Glutamatergic neuron (in vitro differentiated cells): ENCODE data around the gene ARGLU1. TPM values are rescaled to one million over a fixed set of nuclear protein-coding genes. Genes with fewer than 3 reads are reported as not detected.

Experiments used
- DNase-seq: peaks from one replicate; pipeline ENCODE4 v3.0.0; 2022
- H3K27ac Mint-ChIP-seq: one replicate; pipeline ENCODE4 v1.8.0; 2020; ENCODE audit warnings: mild to moderate bottlenecking, mixed read lengths, inconsistent platforms; ENCODE audit not compliant: unreplicated experiment
- H3K27me3 Mint-ChIP-seq: one replicate; pipeline ENCODE4 v1.8.0; 2020; ENCODE audit warnings: mild to moderate bottlenecking, moderate library complexity, mixed read lengths, inconsistent platforms; ENCODE audit not compliant: unreplicated experiment
- H3K36me3 Mint-ChIP-seq: one replicate; pipeline ENCODE4 v1.8.0; 2020; ENCODE audit warnings: mild to moderate bottlenecking, mixed read lengths, inconsistent platforms; ENCODE audit not compliant: unreplicated experiment
- H3K4me1 Mint-ChIP-seq: one replicate; pipeline ENCODE4 v1.8.0; 2020; ENCODE audit warnings: mild to moderate bottlenecking, low read depth, mixed read lengths, inconsistent platforms; ENCODE audit not compliant: unreplicated experiment
- H3K4me3 Mint-ChIP-seq: one replicate; pipeline ENCODE4 v1.8.0; 2020; ENCODE audit warnings: mild to moderate bottlenecking, mixed read lengths, inconsistent platforms; ENCODE audit not compliant: unreplicated experiment
- H3K9me3 Mint-ChIP-seq: one replicate; pipeline ENCODE4 v1.8.0; 2020; ENCODE audit warnings: mild to moderate bottlenecking, moderate library complexity, mixed read lengths, inconsistent platforms; ENCODE audit not compliant: unreplicated experiment
- CTCF ChIP-seq: fragments of 200-600 bp; sonication (generic); IDR thresholded peaks from one replicate; pipeline ENCODE4 v1.5.0; 2021; ENCODE audit not compliant: partially characterized antibody, unreplicated experiment
- total RNA-seq: library from RNA; stranded (reverse); fragmentation: NEBNext Ultra II Directional; extraction: Animal tissue kit (Norgen Biotek cat#: 25700); gene quantifications from one replicate; pipeline ENCODE4 v1.2.1, GENCODE V29; 2021; ENCODE audit not compliant: unreplicated experiment

ARGLU1 gene
- total RNA-seq, 1 donor from 2014 or later, result 129 TPM

GRCh38 chr13:106518512-106518911, 49.4 kb downstream of the ARGLU1 start:
- peaks cover 2% of the 10 kb centered on the region for H3K9me3 Mint-ChIP-seq
- peaks cover 39% of the 10 kb centered on the region for H3K4me1 Mint-ChIP-seq
- H3K36me3 Mint-ChIP-seq, result no peaks in the 10 kb centered on the region
- no peak for DNase-seq
- no peaks in the 10 kb centered on the region for H3K27me3 Mint-ChIP-seq
- H3K4me3 Mint-ChIP-seq, result no peak overlapping the region
- no peak for TF ChIP-seq CTCF
- H3K27ac Mint-ChIP-seq, result no peak overlapping the region

- no peak overlapping the region for H3K4me3 Mint-ChIP-seq
- no peaks in the 10 kb centered on the region for H3K36me3 Mint-ChIP-seq
- DNase-seq, result no peak
- peaks cover 36% of the 10 kb centered on the region for H3K4me1 Mint-ChIP-seq
- no peak for TF ChIP-seq CTCF
- peaks cover 2% of the 10 kb centered on the region for H3K9me3 Mint-ChIP-seq
- H3K27me3 Mint-ChIP-seq, result no peaks in the 10 kb centered on the region
- H3K27ac Mint-ChIP-seq, result no peak overlapping the region
Measured at GRCh38 chr13:106517109-106517847, 50.7 kb downstream of the ARGLU1 start.

GRCh38 chr13:106515635-106516254, 52.2 kb downstream of the ARGLU1 start:
- Mint-ChIP-seq H3K4me3 (no peak overlapping the region), H3K27ac (no peak overlapping the region), H3K36me3 (no peaks in the 10 kb centered on the region), H3K4me1 (peaks cover 38% of the 10 kb centered on the region), H3K27me3 (no peaks in the 10 kb centered on the region), H3K9me3 (peaks cover 2% of the 10 kb centered on the region)
- DNase-seq, result no peak
- TF ChIP-seq CTCF, result no peak

GRCh38 chr13:106514928-106515634, 52.9 kb downstream of the ARGLU1 start:
- Mint-ChIP-seq H3K36me3 (no peaks in the 10 kb centered on the region), H3K4me1 (peaks cover 34% of the 10 kb centered on the region), H3K27me3 (no peaks in the 10 kb centered on the region), H3K9me3 (peaks cover 2% of the 10 kb centered on the region), H3K4me3 (no peak overlapping the region), H3K27ac (no peak overlapping the region)
- no peak for TF ChIP-seq CTCF
- DNase-seq, result no peak
